ENCODE measurements around the gene VAV2. TPM values are rescaled to one million over a fixed set of nuclear protein-coding genes. Genes with fewer than 3 reads are reported as not detected.

VAV2 gene
- total and polyA plus RNA-seq, 2 of the 4 experiments (the other 2 are of a cell fraction), result 10.8 to 13.4 TPM

GRCh38 chr9:134026581-134026980 is 34.5 kb upstream of the VAV2 start:
- peak overlapping the region; percentile 98 for H2AFZ ChIP-seq (replicated peaks; ENCODE audit: low read length, poor library complexity)
- H2BK15ac ChIP-seq (ENCODE audit: low read depth, low read length), result no peak overlapping the region
- H2BK5ac ChIP-seq (ENCODE audit: low read depth, low read length, poor library complexity, severe bottlenecking), result no peak overlapping the region
- intact Hi-C loops (cut with micrococcal nuclease) (no loop called here), in situ Hi-C loops (cut with MboI; ENCODE audit: low sequenced_read_pairs) (no loop called here), dilution Hi-C loops (cut with HindIII; ENCODE audit: low sequenced_read_pairs, unreplicated experiment) (no loop called here)
- no peak overlapping the region for H2AK5ac ChIP-seq (ENCODE audit: low read depth, low read length)
- H3K9ac ChIP-seq (ENCODE audit: low read depth, low read length), result no peak overlapping the region
- H3K27ac ChIP-seq (ENCODE audit: insufficient read depth, low read length), result no peak overlapping the region
- no peak overlapping the region for H2BK20ac ChIP-seq (ENCODE audit: low read depth, low read length)
- peaks cover 0 to 19% of the 10 kb centered on the region in 2 experiments for H3K79me1 ChIP-seq (ENCODE audit: low read depth in 1 of 2, low read length in 2 of 2)
- no peaks in the 10 kb centered on the region for H3K9me3 ChIP-seq (ENCODE audit: control insufficient read depth, insufficient read depth, low read length)
- H4K20me1 ChIP-seq (ENCODE audit: insufficient read depth, low read length), result no peaks in the 10 kb centered on the region
- no peak for TF ChIP-seq BHLHE40 (IDR thresholded peaks at IDR 0.05; ENCODE audit: low read depth, low read length)
- TF ChIP-seq RCOR1 (IDR thresholded peaks at IDR 0.05; ENCODE audit: insufficient replicate concordance, low read length), result no peak
- TF ChIP-seq SMC3 (IDR thresholded peaks at IDR 0.05; ENCODE audit: low read depth, low read length), result no peak
- no peak for TF ChIP-seq MAFK (IDR thresholded peaks at IDR 0.05; ENCODE audit: low read depth, low read length)
- H3K23ac ChIP-seq (ENCODE audit: low read depth, low read length), result no peak overlapping the region
- BruUV-seq (replicated peaks), result TSS peak; percentile 71
- ChIA-PET POLR2A (ENCODE audit: unreplicated experiment) (no interaction called here), CTCF (interaction anchor here (0.9 kb wide), 1 partner anchor 33 kb away, joined by 3 read pairs; no protein-coding TSS in a partner anchor)
- no peak overlapping the region for H3K4ac ChIP-seq (ENCODE audit: low read depth, low read length)
- H3K4me2 ChIP-seq (ENCODE audit: low read depth, low read length), result no peak overlapping the region
- H4K5ac ChIP-seq (ENCODE audit: low read depth, low read length), result no peak overlapping the region
- no peak overlapping the region for H4K8ac ChIP-seq (ENCODE audit: low read depth in 2 of 2, low read length in 2 of 2)
- H2BK120ac ChIP-seq (ENCODE audit: low read depth, low read length), result no peak overlapping the region
- no peak overlapping the region for H4K91ac ChIP-seq (ENCODE audit: insufficient read depth, low read depth, low read length)
- H3K56ac ChIP-seq (ENCODE audit: extremely low read depth, insufficient read depth, low read length), result no peak overlapping the region
- no peak for ATAC-seq (ENCODE audit: low read depth)
- peaks cover 2% of the 10 kb centered on the region; the same call in 1 of the 2 replicates for H3K9me1 ChIP-seq (ENCODE audit: insufficient read depth, low read length)
- no peak overlapping the region for H3K4me3 ChIP-seq (ENCODE audit: insufficient read depth, low read depth, low read length)
- H3K27me3 ChIP-seq (ENCODE audit: control insufficient read depth, insufficient read depth, low read length), result no peaks in the 10 kb centered on the region
- peak overlapping the region; percentile 38 for H2AK9ac ChIP-seq (replicated peaks; ENCODE audit: low read depth, low read length, poor library complexity)
- H3K18ac ChIP-seq (ENCODE audit: low read depth, low read length), result no peak overlapping the region
- H3K36me3 ChIP-seq (ENCODE audit: control insufficient read depth, insufficient read depth, low read length), result peaks cover 24% of the 10 kb centered on the region; the same call in 1 of the 2 replicates
- no peak overlapping the region for H3K14ac ChIP-seq (replicated peaks; ENCODE audit: low read depth, low read length)
- no peak for DNase-seq
- H3K4me1 ChIP-seq (ENCODE audit: control insufficient read depth, insufficient read depth, low read length), result peaks cover 3% of the 10 kb centered on the region; the same call in 1 of the 2 replicates
- WGBS, 2 experiments (ENCODE audit: extremely low coverage in 2 of 2, insufficient read length in 1 of 2), result 84% methylated on average over 16 of the region's 18 CpGs; no CpG with 5 or more reads in 1 of the 2 experiments
